HG03108 (cell line): Measurements from ENCODE around the gene EYA2.

Source experiments
- ATAC-seq: cut with Tn5 transposase; IDR thresholded peaks from one replicate; pipeline ENCODE4 v1.9.1; 2021; ENCODE audit warnings: moderate library complexity; ENCODE audit not compliant: unreplicated experiment

Gene EYA2

GRCh38 chr20:47133809-47134456, 239.3 kb downstream of the EYA2 start:
- ATAC-seq = no peak

DNA sequence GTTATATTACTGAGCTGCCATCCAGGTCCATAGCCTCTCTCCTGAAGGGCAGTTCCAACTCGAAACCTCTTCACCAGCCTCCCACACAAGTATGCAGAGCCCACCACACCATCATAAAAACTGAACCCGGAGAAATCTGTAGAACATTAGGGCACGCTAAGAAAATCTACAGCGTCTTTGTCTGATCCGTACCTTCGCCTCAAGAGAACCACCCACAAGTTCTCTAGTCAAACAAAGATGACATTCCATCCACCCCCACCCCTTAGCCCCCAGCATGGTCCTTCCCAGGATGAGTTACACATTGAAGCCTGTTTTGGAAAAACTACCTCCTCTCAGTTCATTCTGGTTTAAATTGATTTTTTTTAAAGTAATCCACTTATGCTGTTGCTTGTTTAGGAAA, 242.1 kb downstream of the EYA2 start:
- ATAC-seq = no peak

- ATAC-seq = no peak
Observed at GRCh38 chr20:47137231-47137870, 242.7 kb downstream of the EYA2 start.

DNA sequence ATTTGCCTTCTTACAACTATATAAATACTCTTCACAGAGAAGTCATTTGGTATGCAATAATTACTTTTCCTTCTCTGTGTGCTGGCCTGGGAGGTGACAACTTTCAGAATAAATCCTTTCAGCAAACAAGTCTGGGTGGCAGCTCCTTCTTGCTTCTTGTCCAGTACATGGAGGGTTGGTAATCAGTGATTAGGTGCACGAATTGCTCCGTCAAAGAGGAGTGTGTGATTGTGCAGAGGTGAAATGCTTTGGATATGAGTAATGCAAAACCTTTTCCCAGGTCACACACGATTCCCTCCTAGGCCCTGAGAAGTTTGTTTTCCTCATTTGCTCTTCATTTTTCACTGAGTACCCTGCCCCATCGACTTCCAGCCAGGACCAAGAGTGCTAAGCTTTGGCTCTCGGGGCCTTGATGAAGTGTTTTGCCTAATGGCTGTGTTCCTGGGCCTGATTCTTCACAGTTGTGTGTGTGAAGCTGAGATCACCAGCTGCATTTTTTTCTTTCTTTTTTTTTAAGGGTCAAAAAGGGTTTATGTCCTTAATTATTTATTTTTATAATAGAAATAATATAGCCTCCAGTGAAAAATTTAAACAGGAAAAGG, 245.4 kb downstream of the EYA2 start:
- no peak for ATAC-seq

- ATAC-seq = no peak
Observed at GRCh38 chr20:47141350-47141921, 246.8 kb downstream of the EYA2 start.

GRCh38 chr20:47141941-47142773, 247.5 kb downstream of the EYA2 start:
- no peak for ATAC-seq

DNA sequence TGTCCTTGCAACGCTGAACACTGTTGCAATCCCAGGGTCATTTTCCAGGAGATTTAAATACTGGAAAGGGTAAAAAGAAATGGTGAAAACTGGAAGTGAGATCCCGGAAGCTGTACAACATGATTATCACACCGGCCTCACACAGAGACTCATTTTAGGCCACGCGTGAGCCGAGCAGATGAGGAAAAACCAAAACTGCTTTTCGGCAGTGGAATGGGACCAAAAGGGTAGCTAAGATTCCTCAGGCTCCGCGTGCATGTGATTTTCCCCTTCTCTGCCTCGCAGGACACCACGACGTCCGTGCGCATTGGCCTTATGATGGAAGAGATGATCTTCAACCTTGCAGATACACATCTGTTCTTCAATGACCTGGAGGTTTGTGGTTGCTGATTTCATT, 248.1 kb downstream of the EYA2 start:
- no peak for ATAC-seq

- ATAC-seq = no peak
Observed at GRCh38 chr20:47143657-47144056, 249.0 kb downstream of the EYA2 start.

GRCh38 chr20:47144463-47144862, 249.8 kb downstream of the EYA2 start:
- ATAC-seq = no peak

- no peak for ATAC-seq
Observed at GRCh38 chr20:47146686-47147085, 252.0 kb downstream of the EYA2 start.

DNA sequence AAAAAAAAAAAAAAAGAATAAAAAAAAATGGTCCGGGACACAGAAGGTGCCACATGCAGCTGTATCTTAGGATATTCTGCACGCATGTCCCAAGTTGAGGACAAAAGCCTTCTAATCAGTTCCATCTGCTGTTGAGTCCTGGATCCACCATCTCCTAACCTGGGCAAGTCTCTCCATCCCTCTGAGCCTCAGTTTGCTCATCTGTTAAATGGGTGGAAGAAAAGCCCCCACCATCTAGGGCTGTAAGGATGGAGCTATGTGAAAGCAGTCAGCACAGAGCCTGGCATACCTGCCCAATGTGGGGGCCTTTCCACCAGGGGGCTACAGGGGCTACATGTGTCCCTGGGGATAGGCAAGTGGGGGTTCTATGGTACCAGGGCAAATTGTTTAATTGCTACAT, 253.4 kb downstream of the EYA2 start:
- no peak for ATAC-seq

GRCh38 chr20:47149939-47150338, 255.3 kb downstream of the EYA2 start:
- no peak for ATAC-seq

DNA sequence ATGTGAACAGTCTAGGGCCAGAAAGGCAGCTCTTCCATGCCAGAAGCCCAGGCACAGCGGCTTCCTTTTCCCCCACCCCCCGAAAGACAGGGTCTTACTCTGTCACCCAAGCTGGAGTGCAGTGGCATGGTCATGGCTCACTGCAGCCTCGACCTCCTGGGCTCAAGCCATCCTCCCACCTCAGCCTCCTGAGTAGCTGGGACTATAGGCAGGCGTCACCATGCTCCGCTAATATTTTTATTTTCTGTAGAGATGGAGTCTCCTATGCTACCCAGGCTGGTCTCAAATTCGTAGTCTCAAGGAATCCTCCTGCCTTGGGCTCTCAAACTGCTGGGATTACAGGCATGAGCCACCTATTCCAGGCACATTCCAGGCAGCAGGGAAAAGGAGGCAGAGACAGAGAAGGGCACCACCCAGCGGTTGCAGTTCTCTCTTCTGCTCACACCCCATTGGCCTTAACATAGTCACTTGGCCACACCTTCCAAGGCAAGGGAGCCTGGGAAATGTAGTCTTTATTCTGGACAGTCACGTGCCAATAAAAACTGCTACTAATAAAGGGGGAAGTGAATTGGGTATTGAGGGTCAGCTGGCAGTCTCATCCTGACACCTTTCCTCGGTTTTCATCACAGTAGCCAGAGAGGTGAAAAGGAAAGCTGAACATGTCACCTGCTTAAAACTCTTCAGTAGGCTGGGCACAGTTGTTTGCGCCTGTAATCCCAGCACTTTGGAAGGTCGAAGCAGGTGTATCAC, 255.9 kb downstream of the EYA2 start:
- ATAC-seq = no peak

- no peak for ATAC-seq
Observed at GRCh38 chr20:47152068-47152467, 257.4 kb downstream of the EYA2 start.

DNA sequence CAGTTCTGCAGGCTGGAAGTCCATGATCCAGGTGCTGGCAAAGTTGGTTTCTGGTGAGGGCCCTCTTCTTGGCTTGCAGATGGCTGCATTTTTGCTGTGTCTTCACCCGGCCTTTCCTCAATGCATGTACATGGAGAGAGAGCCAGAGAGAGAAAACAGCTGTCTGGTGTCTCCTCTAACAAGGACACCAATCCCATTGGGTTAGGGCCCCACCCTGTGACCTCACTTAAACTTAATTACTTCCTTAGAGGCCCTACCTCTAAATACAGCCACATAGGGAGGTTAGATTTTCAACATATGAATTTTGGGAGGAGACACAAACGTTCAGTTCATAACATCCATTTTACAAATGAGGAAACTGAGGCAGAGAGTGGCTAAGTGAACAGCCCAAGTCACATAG, 259.4 kb downstream of the EYA2 start:
- no peak for ATAC-seq

- ATAC-seq = no peak
Observed at GRCh38 chr20:47156301-47157137, 261.9 kb downstream of the EYA2 start.

GRCh38 chr20:47159166-47159565, 264.5 kb downstream of the EYA2 start:
- no peak for ATAC-seq

DNA sequence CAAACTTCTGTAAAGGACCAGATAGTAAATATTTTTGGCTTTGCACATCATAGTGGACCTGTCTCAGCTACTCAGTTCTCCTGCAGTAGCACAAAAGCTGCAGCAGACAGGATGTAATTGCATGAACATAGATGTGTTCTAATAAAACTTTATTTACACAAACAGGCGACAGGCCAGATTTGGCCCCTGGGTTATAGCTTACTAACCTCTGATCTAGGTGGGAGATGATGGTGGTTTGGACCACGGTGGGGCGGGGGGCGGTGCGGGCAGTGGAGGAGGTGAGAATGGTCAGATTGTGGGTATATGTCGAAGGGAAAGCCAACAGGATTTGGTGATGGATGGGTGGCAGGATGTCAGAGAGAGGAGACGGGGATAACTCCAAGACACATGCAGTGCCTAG, 265.6 kb downstream of the EYA2 start:
- no peak for ATAC-seq

DNA sequence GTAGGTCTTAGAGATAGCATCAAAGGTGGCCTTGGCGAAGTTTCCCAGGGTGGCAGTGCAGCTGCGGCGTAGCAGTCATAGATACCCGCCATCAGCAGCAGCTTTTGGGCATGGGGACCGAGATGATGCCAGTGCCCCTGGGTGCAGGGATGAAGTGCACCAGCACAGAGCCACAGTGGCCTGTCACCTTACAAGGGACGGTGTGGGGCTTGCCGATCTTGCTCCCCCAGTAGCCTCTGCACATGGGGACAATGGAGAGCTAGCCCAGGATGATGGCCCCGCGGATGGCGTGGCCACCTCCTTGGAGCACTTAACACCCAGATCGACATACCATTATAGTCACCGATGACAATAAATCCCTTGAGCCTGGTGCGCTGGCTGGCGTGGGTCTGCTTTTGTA, 266.3 kb downstream of the EYA2 start:
- ATAC-seq = no peak

GRCh38 chr20:47161411-47161810, 266.8 kb downstream of the EYA2 start:
- ATAC-seq = no peak
